Epidermal melanocyte (primary cell): ENCODE measurements around the gene CDK5RAP2.

Source experiments
- DNase-seq: peaks from one replicate; pipeline ENCODE4 v3.0.0; 2011; ENCODE audit warnings: low spot score; ENCODE audit not compliant: insufficient read length

Gene CDK5RAP2

DNA sequence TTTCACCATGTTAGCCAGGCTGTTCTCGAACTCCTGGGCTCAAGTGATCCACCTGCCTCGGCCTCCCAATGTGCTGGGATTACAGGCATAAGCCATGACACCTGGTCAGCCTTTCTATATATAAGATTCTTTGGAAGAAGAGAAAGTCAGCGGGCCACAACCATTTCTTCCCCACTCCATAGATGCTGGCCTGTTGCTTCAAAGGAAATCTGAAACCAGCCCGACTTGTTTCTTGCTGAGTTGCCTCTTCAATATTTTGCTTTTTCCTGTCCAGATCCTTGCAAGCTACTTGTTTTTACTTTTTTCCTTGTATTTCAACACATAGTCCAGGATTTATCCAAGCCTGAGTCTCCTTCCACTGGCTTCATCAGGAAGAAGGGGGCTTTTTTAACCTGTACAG is 219.5 kb downstream of the CDK5RAP2 start:
- DNase-seq: no peak

DNA sequence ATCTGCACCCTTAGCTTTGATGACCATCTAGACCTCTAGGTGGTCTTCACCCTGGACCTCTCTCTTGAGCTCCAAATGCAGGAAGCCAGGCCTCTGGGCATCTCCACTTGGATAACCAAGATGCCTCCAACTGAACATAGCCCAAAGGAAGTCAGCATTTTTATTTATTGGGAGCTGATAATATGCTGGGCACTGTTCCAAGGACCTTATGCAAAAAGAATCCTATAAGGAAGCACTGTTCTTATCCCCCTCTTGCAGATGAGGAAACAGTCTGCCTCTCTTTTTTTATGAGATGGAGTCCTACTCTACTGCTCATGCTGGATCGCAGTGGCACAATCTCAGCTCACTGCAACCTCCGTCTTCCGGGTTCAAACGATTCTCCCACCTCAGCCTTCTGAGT is 219.9 kb downstream of the CDK5RAP2 start:
- DNase-seq: no peak

DNA sequence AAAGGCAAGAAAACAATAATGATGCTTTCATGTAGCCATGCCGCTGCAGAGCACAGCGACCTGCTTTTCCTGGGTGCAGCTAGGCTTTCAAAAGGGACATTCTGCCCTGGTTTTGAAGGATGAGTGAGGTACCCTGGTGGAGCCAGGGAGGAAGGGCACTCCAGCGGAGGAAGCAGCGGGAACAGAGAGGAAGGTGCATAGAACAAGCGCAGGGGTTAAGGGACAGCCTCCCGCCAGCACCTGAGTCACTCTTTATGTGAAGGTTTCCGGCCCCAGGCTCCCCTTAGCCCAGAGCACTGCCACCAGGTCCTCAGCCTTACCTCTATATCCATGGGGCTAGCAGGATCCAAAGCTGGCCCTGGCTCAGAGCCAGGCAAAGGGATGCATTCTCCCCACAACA is 221.1 kb downstream of the CDK5RAP2 start:
- DNase-seq: no peak

DNA sequence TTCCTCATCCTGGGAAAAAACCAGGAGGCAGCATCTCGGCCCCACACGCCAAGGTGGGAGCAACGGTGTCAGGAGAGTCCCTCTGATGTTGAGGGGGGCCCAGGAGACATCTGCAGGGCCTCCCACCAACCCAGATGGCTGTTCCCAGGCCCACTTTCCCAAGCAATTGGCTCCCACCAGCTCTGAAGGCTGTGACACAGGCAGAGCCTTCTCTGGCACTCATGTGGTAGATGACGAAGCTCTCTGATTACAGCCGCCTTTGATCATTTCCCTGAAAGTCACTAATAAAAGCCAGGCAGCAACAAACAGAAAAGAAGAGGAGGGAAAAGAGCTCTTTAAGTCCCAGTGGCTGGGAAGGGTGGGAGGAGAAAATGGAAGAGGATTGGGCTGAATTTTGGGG is 226.5 kb downstream of the CDK5RAP2 start:
- DNase-seq: no peak

DNA sequence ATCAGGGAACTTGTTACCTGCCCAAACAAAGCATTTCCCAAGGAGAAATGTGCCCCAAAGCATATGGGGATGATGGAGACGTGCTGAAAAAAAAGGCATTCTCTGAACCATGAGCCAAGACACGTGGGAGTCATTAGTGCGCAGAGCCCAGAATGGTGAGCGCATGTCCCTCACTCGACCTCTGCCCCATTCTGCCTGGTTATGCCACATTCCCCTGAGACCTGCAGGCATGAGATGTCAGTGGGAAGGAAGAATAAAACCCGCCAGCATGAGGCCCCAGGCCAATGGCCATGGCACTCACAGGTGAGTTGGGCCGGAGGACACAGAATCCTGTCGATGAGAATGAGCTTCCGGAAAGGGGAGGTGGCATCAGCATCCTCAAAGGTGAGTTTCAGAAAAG is 228.9 kb downstream of the CDK5RAP2 start:
- no peak for DNase-seq

DNA sequence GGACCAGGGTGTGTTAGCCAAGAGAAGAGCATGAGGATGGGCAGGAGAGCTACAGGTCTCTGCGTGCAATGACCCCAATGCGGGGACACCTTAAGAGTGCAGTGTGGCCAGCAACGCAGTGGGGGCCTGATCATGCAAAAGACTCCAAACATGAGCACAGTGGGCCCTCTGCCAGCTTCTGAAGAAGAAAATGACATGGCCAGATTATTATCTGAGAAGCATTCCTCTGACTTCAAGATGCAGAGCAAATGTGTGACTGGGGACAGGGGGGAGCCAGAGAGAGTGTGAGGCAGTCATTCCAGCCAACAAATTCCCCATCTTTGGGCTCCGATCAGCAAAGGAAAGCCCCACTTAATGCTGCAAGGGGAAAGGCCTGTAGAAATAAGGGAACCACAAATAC is 229.4 kb downstream of the CDK5RAP2 start:
- no peak for DNase-seq

DNA sequence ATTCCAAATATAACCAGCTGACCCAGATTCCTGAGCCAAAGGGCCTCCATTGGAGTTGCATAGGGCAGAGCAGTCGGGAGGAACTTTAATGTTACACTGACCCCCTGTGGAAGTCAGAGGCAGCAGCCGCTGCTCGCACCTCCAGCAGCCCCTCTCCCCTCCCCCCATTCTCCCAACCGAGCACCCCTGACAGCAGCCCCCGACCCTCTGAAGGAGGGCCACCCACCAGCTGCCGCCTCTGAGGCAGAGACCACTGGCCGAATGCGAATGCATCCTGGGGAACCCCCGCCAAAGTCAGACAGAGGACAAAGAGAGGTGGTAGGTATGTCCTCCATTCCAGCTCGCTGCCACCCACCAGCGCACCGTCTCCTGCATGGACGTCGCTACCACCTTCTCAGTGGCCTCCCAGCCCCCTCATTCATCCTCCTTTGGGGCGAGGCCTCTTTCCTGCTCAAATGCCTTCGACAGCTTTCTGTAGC is 231.0 kb downstream of the CDK5RAP2 start:
- no peak for DNase-seq

DNA sequence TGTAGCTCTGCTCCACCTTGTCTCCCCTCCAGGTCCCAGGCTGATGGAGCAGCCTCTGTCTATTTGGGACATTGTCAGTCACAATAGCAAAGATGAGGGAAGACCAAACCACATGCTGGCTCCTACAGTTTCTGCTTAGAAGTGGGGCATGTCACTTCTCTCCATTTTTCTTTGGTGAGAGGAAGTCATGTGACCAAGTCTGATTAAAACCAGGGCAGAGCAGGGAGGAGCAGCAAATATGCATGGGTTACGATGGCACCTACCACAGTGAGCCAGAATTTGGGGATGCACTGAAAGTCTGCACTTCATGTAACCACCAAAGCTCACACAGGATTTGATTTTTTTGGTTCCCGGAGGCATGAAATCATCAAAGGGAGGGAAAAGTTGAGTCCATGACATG is 234.6 kb downstream of the CDK5RAP2 start:
- DNase-seq: no peak

DNA sequence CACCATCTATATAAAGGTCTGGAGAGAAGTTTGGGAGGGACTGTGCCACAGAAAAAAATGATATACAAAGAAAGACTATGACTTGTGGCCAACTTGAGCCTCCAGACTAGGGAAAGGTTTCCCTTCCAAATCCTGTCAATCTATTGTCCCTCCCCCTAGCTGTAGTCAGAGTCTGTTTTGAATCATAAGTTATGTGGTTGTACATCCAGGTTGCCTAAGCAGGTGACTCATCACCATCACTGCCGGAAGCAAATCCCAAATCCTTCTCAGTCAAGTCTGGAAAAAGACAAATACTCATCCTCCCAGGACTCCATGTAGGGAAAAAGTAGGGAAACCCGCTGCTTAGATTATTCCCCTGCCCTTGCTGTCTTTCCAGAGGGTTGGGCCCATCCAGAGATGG is 235.7 kb downstream of the CDK5RAP2 start:
- no peak for DNase-seq

DNA sequence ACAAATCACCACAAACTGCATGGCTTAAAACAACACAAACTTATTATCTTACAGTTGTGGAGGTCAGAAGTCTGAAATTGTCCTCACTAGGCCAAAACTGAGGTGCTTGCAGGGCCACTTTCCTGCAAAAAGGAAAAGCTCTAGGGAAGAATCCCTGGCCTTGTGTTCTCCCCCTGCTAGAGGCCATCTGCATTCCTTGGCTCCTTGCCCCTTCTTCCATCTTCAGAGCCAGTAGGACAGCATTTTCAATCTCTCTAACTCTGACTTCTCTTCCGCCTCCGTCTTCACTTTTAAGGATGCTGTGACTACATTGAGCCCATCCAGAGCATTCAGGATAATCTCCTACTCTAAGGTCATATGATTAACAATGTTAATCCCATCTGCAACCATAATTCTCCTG is 236.6 kb downstream of the CDK5RAP2 start:
- DNase-seq: no peak
